ENCODE measurements around the gene PIM1.
"Not testable (repeated sequence)": the region's sequence is repeated elsewhere in the genome, so short reads cannot be mapped to it uniquely, and the experiment has no call there.

The PIM1 gene

DNA sequence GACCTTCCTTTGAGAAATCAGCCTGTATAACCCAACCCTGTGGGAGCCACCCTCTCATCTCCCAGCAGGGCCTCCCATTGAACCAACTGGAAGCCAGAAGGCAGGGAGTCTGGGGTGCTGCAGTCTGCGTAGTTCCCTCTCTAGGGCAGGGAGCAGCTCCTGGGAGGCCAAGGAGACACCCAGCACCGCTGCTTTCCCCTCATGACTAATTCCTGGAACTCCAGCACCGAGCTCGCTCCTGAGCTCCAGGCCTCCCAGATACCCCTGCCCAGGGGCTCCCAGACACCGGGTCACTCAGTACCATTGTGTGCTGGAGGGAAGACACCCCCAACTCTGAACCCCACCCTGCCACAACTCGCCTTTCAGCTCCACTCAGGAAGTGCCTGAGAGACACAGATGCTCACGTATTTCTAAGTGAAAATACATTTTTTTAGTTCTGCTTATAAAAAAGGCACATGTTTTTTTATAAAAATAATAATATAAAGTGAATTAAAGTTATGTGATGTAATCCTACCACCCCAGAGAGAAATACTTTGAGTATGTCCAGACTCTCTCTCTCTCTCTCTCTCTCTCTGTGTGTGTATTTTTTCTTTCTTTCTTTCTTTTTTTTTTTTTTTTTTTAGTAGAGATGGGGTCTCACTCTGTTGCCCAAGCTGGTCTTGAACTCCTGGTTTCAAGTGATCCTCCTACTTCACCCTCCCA is 17.5 kb downstream of the PIM1 start:
- no peak for DNase-seq (ENCODE audit: extremely low read depth in 1 of 2, low read depth in 1 of 2)

DNA sequence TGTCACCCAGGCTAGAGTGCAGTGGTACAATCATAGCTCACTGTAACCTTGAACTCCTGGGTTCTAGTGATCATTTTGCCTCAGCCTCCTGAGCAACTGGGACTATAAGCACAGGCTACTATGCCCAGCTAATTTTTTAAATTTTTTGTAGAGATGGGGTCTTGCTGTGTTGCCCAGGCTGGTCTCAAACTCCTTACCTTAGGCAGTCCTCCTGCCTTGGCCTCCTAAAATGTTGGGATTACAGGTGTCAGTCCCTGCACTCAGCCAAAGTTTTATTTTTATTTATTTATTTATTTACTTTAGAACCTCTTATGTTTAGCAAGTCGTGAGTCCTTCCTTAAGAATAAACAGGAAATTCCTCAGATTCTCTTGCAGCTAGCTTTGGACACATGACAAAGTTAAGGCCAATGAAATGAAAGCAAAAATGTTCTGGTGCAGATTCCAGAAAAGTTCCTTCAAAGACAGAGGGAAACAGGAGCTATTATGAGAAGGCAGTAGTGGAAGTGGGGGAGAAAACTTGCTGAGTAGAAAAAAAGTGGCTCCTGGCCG is 19.1 kb downstream of the PIM1 start:
- no peak for DNase-seq (ENCODE audit: extremely low read depth in 1 of 2, low read depth in 1 of 2)

DNA sequence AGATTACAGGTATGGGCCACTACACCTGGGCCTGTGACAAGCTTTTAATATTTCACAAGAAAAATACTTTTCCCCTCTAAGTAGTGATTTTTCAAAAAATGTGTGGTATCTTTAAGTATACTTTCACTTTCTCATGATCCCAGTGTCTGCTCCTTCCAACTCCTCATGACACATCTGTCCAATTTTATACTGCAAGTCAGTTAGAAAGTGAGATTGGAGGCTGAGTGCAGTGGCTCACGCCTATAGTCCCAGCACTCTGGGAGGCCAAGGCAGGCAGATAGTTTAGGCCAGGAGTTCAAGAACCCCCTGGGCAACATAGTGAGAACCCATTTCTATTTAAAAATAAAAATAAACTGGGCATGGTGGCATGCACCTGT is 20.2 kb downstream of the PIM1 start:
- DNase-seq (ENCODE audit: extremely low read depth in 1 of 2, low read depth in 1 of 2), result no peak

- DNase-seq (ENCODE audit: extremely low read depth in 1 of 2, low read depth in 1 of 2), result no peak
Observed at GRCh38 chr6:37192666-37193065, 22.7 kb downstream of the PIM1 start.

GRCh38 chr6:37194886-37195285 is 24.9 kb downstream of the PIM1 start:
- DNase-seq (ENCODE audit: extremely low read depth in 1 of 2, low read depth in 1 of 2), result not testable (repeated sequence)

DNA sequence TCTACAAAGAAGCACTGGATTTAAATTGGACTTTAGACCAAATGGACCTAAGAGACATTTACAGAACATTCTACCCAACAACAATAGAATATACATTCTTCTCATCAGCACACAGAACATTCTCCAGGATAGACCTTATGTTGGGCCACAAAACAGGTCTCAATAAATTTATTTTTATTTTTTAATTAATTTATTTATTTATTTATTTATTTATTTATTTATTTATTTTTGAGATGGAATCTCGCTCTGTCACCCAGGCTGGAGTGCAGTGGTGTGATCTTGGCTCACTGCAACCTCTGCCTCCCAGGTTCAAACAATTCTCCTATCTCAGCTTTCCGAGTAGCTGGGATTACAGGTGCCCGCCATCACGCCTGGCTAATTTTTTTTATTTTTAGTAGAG is 26.5 kb downstream of the PIM1 start:
- DNase-seq (ENCODE audit: extremely low read depth in 1 of 2, low read depth in 1 of 2), result not testable (repeated sequence)

DNA sequence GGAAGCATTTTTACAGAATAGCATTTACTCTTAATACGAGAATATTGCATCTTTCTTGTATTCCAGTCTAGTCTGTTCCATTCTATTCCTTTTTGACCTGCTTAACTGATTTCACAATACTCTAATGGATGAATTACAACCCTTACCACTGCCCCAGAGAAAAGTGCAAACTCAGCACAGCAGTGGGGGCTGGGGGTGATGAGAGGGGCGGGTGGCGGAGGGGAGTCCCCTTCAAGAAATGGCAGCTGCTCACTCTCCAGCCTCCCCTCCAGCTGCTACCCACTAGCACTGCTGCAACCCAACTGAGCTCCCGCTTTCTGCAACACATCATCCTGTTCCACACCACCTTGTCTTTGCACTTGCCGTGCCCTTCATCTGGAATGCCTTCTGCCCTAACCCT is 30.1 kb downstream of the PIM1 start:
- no peak for DNase-seq (ENCODE audit: extremely low read depth in 1 of 2, low read depth in 1 of 2)

GRCh38 chr6:37201726-37202125 is 31.8 kb downstream of the PIM1 start:
- no peak for DNase-seq (ENCODE audit: extremely low read depth in 1 of 2, low read depth in 1 of 2)

DNA sequence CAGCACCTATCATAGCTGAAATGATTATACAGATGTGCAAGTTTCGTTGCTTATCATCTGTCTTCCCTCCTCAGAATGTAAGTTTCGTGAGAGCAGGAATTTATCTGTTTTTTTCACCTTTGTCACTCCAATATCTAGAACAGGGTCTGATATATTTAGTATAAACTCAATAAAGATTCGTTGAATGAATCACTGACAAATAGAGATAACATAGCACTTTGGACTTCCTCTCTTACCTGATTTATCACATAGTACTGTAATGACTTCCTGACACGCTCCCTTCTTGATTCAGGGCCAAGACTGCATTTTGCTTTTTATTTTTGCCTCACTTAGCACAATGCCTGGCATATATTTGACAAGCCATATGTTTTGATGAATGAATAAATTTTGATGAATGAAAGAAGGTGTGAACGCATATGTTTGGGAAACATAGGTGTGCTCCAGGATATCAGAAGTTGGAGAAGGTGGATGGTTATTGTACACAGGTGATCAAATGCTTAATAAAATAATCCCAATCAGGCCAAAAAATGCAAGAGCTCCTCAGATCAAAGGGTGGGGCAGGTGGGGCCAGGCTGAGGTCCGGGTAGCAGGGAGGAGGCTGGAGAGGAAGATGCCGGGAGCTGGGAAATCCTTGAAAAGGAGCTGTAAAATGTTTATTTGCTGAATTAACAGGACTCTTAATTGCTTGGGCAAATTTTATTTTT is 33.0 kb downstream of the PIM1 start:
- DNase-seq (ENCODE audit: extremely low read depth in 1 of 2, low read depth in 1 of 2), result no peak

DNA sequence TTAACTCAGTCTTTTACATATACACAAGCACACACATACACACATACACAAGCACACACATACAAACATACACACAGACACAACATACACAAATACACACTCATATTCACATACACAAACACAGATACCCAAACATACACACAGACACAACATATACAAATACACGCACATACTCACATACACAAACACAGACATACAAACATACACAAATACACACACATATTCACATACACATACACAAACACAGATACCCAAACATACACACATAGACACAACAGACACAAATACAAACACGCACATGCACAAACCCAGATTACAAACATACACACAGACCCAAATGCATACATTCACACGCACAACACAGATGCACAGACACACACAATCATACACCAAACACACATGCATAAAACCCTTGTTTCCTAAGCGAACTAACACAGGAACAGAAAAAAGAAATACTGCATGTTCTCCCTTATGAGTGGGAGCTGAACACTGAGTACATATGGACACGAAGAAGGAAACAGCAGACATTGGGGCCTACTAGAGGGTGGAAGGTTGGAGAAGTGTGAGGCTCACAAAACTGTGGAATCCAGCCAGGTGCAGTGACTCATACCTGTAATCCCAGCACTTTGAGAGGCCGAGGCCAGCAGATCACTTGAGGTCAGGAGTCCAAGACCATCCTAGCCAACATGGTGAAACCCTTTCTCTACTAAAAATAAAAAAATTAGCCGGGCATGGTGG is 34.2 kb downstream of the PIM1 start:
- DNase-seq (ENCODE audit: extremely low read depth in 1 of 2, low read depth in 1 of 2), result no peak

GRCh38 chr6:37205175-37205996 is 35.4 kb downstream of the PIM1 start:
- no peak for DNase-seq (ENCODE audit: extremely low read depth in 1 of 2, low read depth in 1 of 2)

GRCh38 chr6:37205997-37206340 is 36.0 kb downstream of the PIM1 start:
- no peak for DNase-seq (ENCODE audit: extremely low read depth in 1 of 2, low read depth in 1 of 2)

- DNase-seq (ENCODE audit: extremely low read depth in 1 of 2, low read depth in 1 of 2), result no peak
Observed at GRCh38 chr6:37206622-37207021, 36.7 kb downstream of the PIM1 start.

GRCh38 chr6:37207903-37208456 is 38.0 kb downstream of the PIM1 start:
- DNase-seq (ENCODE audit: extremely low read depth in 1 of 2, low read depth in 1 of 2), result peak; percentile 70 to 88

- DNase-seq (ENCODE audit: extremely low read depth in 1 of 2, low read depth in 1 of 2), result no peak
Observed at GRCh38 chr6:37208793-37209192, 38.8 kb downstream of the PIM1 start.

DNA sequence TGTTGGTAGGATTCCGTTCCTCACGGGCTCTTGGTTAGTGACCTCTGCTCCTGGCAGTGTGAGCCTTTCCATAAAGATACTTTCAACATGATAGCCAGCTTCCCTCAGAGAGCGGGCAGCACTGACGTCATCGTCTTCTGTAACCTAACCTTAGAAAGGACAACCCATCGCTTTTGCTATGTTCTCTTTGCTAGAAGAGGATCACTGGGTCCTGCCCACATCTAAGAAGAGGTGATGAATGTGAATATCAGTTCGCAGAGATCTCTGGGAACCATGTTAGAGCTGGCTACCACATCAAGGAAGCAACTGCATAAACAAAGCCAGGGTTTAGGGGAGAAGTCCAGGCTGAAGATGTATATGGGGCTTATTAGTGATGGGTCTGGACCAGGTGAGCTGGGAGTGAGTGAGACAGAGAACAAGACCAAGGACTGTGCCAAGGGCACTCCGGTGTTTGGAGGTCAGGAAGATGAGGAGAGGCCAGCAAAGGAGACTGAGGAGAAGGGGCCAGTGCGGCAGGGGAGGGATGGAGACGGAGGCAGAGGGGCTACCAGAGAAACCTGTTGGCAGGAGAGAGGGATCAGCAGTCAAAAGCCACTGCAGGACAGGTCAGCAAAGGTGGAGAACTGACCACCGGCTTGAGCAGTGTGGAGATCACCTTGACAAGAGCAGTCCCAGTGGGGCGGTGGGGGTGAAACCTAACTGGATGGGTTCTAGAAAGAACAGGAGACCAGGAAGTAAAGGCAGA is 39.7 kb downstream of the PIM1 start:
- DNase-seq (ENCODE audit: extremely low read depth in 1 of 2, low read depth in 1 of 2), result peak in 1 of 2 donors; percentile 42

DNA sequence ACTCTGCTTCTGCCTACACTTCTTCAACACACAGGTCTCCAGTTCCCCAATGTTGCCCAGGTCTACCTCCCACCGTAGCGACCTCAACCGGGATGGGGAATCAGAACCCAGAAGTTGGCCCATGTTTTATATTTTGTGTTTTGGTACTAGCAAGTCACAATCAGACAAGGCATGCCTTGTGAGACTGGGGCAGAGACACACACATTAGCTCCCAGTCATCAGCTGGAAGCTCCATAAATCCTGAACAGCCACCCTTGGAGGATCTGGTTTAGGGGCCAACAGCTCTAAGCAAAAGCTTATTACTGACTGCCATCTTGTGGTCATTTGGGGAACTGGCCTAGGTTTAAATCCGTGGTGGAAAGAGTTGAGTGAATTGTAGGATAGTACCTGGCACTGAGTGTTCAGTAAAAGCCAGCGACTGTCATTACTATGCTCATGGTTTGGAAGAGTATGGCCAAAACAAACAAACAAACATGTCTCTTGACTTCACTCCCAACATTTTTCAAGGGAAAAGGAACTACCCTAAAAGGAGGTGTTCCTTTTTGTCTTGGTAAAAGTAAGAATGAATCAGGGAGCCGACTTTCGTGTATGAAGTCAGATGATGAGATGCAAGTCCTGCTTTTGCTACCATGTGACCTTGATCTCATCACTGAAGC is 40.5 kb downstream of the PIM1 start:
- DNase-seq (ENCODE audit: extremely low read depth in 1 of 2, low read depth in 1 of 2), result peak in 1 of 2 donors; percentile 69

- no peak for DNase-seq (ENCODE audit: extremely low read depth in 1 of 2, low read depth in 1 of 2)
Observed at GRCh38 chr6:37212268-37212667, 42.3 kb downstream of the PIM1 start.

- no peak for DNase-seq (ENCODE audit: extremely low read depth in 1 of 2, low read depth in 1 of 2)
Observed at GRCh38 chr6:37218061-37218460, 48.1 kb downstream of the PIM1 start.
